HEK293 (cell line): Measurements from ENCODE around the gene AP5Z1.

Experiments used
- CTCF ChIA-PET: fragments of 350-600 bp; formaldehyde crosslinking; extraction: SDS; loops from one replicate; lab custom pipeline; 2021; ENCODE audit warnings: antibody characterized with exemption; lab: Yijun Ruan, JAX
- POLR2A ChIA-PET: fragments of 300-600 bp; formaldehyde crosslinking; extraction: SDS; loops from one replicate; lab custom pipeline; 2020; ENCODE audit warnings: antibody characterized with exemption, inconsistent platforms; lab: Yijun Ruan, JAX
- H3K27ac ChIP-seq: fragments of 200-500 bp; sonication (Bioruptor generic); 2 replicates; pipeline ENCODE4 v1.5.1; 2014; ENCODE audit warnings: low read depth, low read length, control low read depth, inconsistent platforms; ENCODE audit errors: extremely low read depth
- H3K36me3 ChIP-seq, 2 experiments: fragments of 200-500 bp in 1 of 2; sonication (Bioruptor generic) in 1 of 2; 1 replicate in 1 of 2; 2 replicates in 1 of 2; pipeline ENCODE4 v1.5.1; 2014 to 2017; ENCODE audit warnings: inconsistent platforms in 2 of 2, low read length in 2 of 2; ENCODE audit not compliant: control insufficient read depth in 2 of 2, insufficient read depth in 1 of 2
- H3K4me1 ChIP-seq: fragments of 200-500 bp; sonication (Bioruptor generic); 2 replicates; pipeline ENCODE4 v1.5.1; 2014; ENCODE audit warnings: mild to moderate bottlenecking, low read length, inconsistent platforms; ENCODE audit not compliant: control insufficient read depth, insufficient read depth
- H3K4me3 ChIP-seq: 2 replicates; pipeline ENCODE4 v1.5.1; 2011; ENCODE audit warnings: low read depth, mild to moderate bottlenecking, control low read depth, low read length, moderate library complexity
- H3K9me3 ChIP-seq: fragments of 200-500 bp; sonication (Bioruptor generic); 2 replicates; pipeline ENCODE4 v1.5.1; 2014; ENCODE audit warnings: low read depth, low read length, inconsistent platforms; ENCODE audit not compliant: control insufficient read depth, insufficient read depth
- FEZF1 ChIP-seq: fragments of 450-650 bp; formaldehyde crosslinking; IDR thresholded peaks from 2 replicates; pipeline ENCODE4 v1.5.1; 2016; ENCODE audit warnings: missing biosample characterization, missing genetic modification characterization
- GLIS1 ChIP-seq: fragments of 450-650 bp; formaldehyde crosslinking; IDR thresholded peaks from 2 replicates; pipeline ENCODE4 v1.5.1; 2016; ENCODE audit warnings: missing biosample characterization, missing genetic modification characterization
- MZF1 ChIP-seq: fragments of 450-650 bp; formaldehyde crosslinking; IDR thresholded peaks from 2 replicates; pipeline ENCODE4 v1.5.1; 2017; ENCODE audit warnings: missing biosample characterization, missing genetic modification characterization, borderline replicate concordance
- ZFP37 ChIP-seq: fragments of 450-650 bp; formaldehyde crosslinking; IDR thresholded peaks from 2 replicates; pipeline ENCODE4 v1.5.1; 2016; ENCODE audit warnings: missing biosample characterization, missing genetic modification characterization
- ZNF140 ChIP-seq: fragments of 450-650 bp; formaldehyde crosslinking; IDR thresholded peaks from 2 replicates; pipeline ENCODE4 v1.5.1; 2016; ENCODE audit warnings: missing biosample characterization, missing genetic modification characterization
- ZNF202 ChIP-seq: fragments of 450-650 bp; formaldehyde crosslinking; IDR thresholded peaks from 2 replicates; pipeline ENCODE4 v1.5.1; 2016; ENCODE audit warnings: missing biosample characterization, missing genetic modification characterization, borderline replicate concordance
- ZNF311 ChIP-seq: fragments of 450-650 bp; formaldehyde crosslinking; IDR thresholded peaks from 2 replicates; pipeline ENCODE4 v1.5.1; 2017; ENCODE audit warnings: missing biosample characterization, missing genetic modification characterization, borderline replicate concordance
- ZNF324 ChIP-seq: fragments of 450-650 bp; formaldehyde crosslinking; IDR thresholded peaks from 2 replicates; pipeline ENCODE4 v1.5.1; 2016; ENCODE audit warnings: missing biosample characterization, missing genetic modification characterization
- ZNF366 ChIP-seq: fragments of 450-650 bp; formaldehyde crosslinking; conservative IDR thresholded peaks from 2 replicates; pipeline ENCODE4 v1.5.1; 2016; ENCODE audit warnings: missing biosample characterization, missing genetic modification characterization
- ZNF548 ChIP-seq: fragments of 450-650 bp; formaldehyde crosslinking; IDR thresholded peaks from 2 replicates; pipeline ENCODE4 v1.5.1; 2016; ENCODE audit warnings: missing biosample characterization, missing genetic modification characterization
- ZNF549 ChIP-seq: fragments of 450-650 bp; IDR thresholded peaks from 2 replicates; pipeline ENCODE4 v1.5.1; 2018; ENCODE audit warnings: missing biosample characterization, missing genetic modification characterization, mild to moderate bottlenecking, inconsistent platforms, moderate library complexity
- ZNF560 ChIP-seq: fragments of 450-650 bp; formaldehyde crosslinking; IDR thresholded peaks from 2 replicates; pipeline ENCODE4 v1.5.1; 2017; ENCODE audit warnings: missing biosample characterization, missing genetic modification characterization, borderline replicate concordance
- ZNF600 ChIP-seq: fragments of 450-650 bp; formaldehyde crosslinking; IDR thresholded peaks from 2 replicates; pipeline ENCODE4 v1.5.1; 2016; ENCODE audit warnings: missing biosample characterization, missing genetic modification characterization
- ZNF660 ChIP-seq: fragments of 450-650 bp; IDR thresholded peaks from 2 replicates; pipeline ENCODE4 v1.5.1; 2018; ENCODE audit warnings: missing biosample characterization, mild to moderate bottlenecking, missing genetic modification characterization
- ZNF677 ChIP-seq: fragments of 450-650 bp; IDR thresholded peaks from 2 replicates; pipeline ENCODE4 v1.5.0; 2018; ENCODE audit warnings: missing biosample characterization, mild to moderate bottlenecking, missing genetic modification characterization, moderate library complexity
- ZNF776 ChIP-seq: fragments of 450-650 bp; formaldehyde crosslinking; IDR thresholded peaks from 2 replicates; pipeline ENCODE4 v1.5.0; 2017; ENCODE audit warnings: missing biosample characterization, missing genetic modification characterization, borderline replicate concordance
- TF ChIP-seq, protein P1 (sequence below): fragments of 450-650 bp; formaldehyde crosslinking; IDR thresholded peaks from 2 replicates; pipeline ENCODE4 v1.5.1; 2016; ENCODE audit warnings: missing biosample characterization, missing genetic modification characterization
- TF ChIP-seq, protein P2 (sequence below): fragments of 450-650 bp; formaldehyde crosslinking; IDR thresholded peaks from 2 replicates; pipeline ENCODE4 v1.5.1; 2017; ENCODE audit warnings: missing biosample characterization, missing genetic modification characterization

Gene AP5Z1

DNA sequence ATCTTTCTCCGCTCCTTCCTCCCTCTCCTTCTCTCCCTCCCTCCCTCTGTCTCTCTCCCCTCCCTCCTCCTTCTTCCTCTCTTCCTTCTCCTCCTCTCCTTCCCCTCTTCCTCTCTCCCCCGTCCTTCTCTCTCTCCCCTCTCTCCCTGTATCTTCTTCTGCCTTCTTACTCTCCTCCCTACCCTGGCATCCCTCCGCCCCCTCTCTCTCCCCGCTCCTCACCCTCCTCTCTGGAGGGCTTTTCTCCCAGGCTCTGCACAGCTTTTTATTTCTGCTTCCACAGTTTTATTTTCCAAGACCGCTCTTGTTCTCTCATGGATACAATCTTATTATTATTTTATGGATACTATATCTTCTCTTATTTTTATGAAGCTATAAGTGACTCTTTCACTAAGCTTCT, 32.6 kb downstream of the AP5Z1 start (continued):
- TF ChIP-seq ZNF366 (tag by site-specific recombination) (no peak), ZNF660 (tag by site-specific recombination) (no peak)

DNA sequence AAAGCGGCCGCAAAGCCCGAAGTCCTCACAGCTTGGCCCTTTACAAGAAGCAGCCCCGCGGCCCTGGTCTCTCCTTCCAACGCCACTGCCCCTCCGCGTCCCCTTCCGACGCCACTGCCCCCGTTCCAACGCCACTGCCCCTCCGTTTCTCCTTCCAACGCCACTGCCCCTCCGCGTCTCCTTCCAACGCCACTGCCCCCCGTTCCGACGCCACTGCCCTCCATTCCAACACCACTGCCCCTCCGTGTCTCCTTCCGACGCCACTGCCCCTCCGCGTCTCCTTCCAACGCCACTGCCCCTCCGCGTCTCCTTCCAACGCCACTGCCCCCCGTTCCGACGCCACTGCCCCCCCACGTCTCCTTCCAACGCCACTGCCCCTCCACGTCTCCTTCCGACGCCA, 33.1 kb downstream of the AP5Z1 start:
- H3K4me3 ChIP-seq: no peak overlapping the region
- H3K27ac ChIP-seq: no peak overlapping the region
- TF ChIP-seq ZNF324 (tag by site-specific recombination): no peak
- ChIA-PET POLR2A (no interaction called here), CTCF (no interaction called here)
- no peaks in the 10 kb centered on the region; a peak in 1 of 3 replicates for H3K36me3 ChIP-seq
- no peaks in the 10 kb centered on the region for H3K4me1 ChIP-seq
- no peaks in the 10 kb centered on the region for H3K9me3 ChIP-seq

DNA sequence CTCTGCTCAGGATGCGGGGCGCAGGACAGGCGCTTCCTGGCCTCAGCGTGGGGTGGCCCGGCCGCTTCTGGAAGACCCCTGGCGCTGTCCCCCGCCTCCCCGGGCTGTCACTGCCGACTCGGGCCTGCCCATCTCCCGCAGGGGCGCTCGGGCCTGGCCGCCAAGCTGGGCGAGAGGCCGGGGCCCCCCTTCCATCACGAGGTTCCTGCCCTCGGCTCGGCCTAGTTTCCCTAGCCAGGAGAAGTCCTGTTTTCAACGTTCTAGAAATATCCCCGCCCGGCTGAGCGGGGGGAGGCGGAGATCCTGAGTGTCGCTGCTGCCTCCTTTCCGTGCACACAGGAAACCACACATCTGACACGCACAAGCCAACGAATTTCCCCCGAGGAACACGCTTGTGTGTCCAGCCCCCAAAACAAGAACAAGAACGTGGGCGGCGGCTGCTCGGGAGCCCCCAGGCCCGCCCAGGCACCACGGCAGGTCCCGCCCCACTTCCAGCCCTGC, 33.7 kb downstream of the AP5Z1 start:
- H3K27ac ChIP-seq: no peak overlapping the region
- TF ChIP-seq, protein P1, sequence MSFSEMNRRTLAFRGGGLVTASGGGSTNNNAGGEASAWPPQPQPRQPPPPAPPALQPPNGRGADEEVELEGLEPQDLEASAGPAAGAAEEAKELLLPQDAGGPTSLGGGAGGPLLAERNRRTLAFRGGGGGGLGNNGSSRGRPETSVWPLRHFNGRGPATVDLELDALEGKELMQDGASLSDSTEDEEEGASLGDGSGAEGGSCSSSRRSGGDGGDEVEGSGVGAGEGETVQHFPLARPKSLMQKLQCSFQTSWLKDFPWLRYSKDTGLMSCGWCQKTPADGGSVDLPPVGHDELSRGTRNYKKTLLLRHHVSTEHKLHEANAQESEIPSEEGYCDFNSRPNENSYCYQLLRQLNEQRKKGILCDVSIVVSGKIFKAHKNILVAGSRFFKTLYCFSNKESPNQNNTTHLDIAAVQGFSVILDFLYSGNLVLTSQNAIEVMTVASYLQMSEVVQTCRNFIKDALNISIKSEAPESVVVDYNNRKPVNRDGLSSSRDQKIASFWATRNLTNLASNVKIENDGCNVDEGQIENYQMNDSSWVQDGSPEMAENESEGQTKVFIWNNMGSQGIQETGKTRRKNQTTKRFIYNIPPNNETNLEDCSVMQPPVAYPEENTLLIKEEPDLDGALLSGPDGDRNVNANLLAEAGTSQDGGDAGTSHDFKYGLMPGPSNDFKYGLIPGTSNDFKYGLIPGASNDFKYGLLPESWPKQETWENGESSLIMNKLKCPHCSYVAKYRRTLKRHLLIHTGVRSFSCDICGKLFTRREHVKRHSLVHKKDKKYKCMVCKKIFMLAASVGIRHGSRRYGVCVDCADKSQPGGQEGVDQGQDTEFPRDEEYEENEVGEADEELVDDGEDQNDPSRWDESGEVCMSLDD (tag by site-specific recombination): no peak
- TF ChIP-seq ZFP37 (tag by site-specific recombination): no peak
- TF ChIP-seq ZNF677 (tag by site-specific recombination): no peak
- TF ChIP-seq, all 188 proteins: peak for 0
- Histone ChIP-seq H3K9me3 (no peaks in the 10 kb centered on the region), H3K4me3 (no peak overlapping the region), H3K36me3 (no peaks in the 10 kb centered on the region; a peak in 1 of 3 replicates), H3K4me1 (no peaks in the 10 kb centered on the region)
- ChIA-PET POLR2A (no interaction called here), CTCF (no interaction called here)

DNA sequence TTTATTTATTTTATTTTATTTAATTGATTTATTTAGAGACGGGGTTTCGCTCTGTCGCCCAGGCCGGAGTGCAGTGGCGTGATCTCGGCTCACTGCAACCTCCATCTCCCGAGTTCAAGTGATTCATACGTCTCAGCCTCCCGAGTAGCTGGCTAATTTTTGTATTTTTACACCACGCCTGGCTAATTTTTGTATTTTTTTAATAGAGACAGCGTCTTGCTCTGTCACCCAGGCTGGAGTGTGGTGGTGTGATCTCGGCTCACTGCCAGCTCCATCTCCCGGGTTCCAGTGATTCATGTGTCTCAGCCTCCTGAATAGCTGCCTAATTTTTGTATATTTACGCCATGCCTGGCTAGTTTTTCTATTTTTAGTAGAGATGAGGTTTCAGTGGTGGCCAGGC, 34.2 kb downstream of the AP5Z1 start:
- Histone ChIP-seq H3K36me3 (no peaks in the 10 kb centered on the region; a peak in 1 of 3 replicates), H3K27ac (no peak overlapping the region), H3K4me1 (no peaks in the 10 kb centered on the region), H3K4me3 (no peak overlapping the region), H3K9me3 (no peaks in the 10 kb centered on the region)
- POLR2A ChIA-PET: no interaction called here
- CTCF ChIA-PET: no interaction called here
- no peak for TF ChIP-seq ZNF560
- TF ChIP-seq ZNF660 (tag by site-specific recombination): no peak

DNA sequence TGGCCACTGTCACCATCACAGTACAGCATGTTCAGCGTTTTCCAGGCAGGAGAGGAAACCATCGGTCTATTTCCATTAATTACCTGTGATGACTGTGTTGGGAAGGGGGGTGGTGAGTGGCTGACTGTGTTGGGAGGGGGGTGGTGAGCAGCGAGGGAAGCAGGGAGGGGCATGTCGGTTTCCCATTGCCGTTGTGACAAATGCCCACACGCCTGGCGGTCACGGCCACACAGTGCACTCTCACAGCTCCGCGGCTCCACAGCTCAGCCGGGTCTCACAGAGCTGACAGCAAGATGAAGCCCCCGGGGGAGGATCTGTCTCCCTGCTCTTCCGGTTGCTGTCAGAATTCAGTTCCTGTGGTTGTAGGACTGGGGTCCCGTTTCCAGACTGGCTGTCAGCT, 39.0 kb downstream of the AP5Z1 start:
- no peak overlapping the region for H3K27ac ChIP-seq
- TF ChIP-seq ZNF140 (tag by site-specific recombination) (no peak), ZNF549 (tag by site-specific recombination) (no peak), ZNF600 (no peak), GLIS1 (no peak), ZNF202 (no peak), ZNF776 (tag by site-specific recombination) (no peak), ZNF548 (tag by site-specific recombination) (no peak), MZF1 (tag by site-specific recombination) (no peak), FEZF1 (tag by site-specific recombination) (no peak), ZNF311 (tag by site-specific recombination) (no peak)
- TF ChIP-seq, protein P2, sequence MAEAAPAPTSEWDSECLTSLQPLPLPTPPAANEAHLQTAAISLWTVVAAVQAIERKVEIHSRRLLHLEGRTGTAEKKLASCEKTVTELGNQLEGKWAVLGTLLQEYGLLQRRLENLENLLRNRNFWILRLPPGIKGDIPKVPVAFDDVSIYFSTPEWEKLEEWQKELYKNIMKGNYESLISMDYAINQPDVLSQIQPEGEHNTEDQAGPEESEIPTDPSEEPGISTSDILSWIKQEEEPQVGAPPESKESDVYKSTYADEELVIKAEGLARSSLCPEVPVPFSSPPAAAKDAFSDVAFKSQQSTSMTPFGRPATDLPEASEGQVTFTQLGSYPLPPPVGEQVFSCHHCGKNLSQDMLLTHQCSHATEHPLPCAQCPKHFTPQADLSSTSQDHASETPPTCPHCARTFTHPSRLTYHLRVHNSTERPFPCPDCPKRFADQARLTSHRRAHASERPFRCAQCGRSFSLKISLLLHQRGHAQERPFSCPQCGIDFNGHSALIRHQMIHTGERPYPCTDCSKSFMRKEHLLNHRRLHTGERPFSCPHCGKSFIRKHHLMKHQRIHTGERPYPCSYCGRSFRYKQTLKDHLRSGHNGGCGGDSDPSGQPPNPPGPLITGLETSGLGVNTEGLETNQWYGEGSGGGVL: no peak
- no peaks in the 10 kb centered on the region for H3K4me1 ChIP-seq
- POLR2A ChIA-PET: no interaction called here
- no peaks in the 10 kb centered on the region; a peak in 1 of 3 replicates for H3K36me3 ChIP-seq
- H3K4me3 ChIP-seq: no peak overlapping the region
- H3K9me3 ChIP-seq: no peaks in the 10 kb centered on the region
- CTCF ChIA-PET: no interaction called here
